ENCODE data around the gene AMZ2.
"Not testable (repeated sequence)": the region's sequence is repeated elsewhere in the genome, so short reads cannot be mapped to it uniquely, and the experiment has no call there.

AMZ2 gene

GRCh38 chr17:68222606-68223005, 25.2 kb upstream of the AMZ2 start:
- no peaks in the 10 kb centered on the region for H3K9me3 ChIP-seq (ENCODE audit: control insufficient read depth in 2 of 2, low read length in 2 of 2)
- H3K9ac ChIP-seq (ENCODE audit: low read length in 2 of 2) = no peak overlapping the region
- no peak overlapping the region for H3K27ac ChIP-seq (ENCODE audit: low read length)
- no peaks in the 10 kb centered on the region for H3K4me1 ChIP-seq (ENCODE audit: control insufficient read depth, insufficient read depth, low read length)
- H3K4me3 ChIP-seq (ENCODE audit: low read length in 2 of 2) = no peak overlapping the region
- no peaks in the 10 kb centered on the region for H3K27me3 ChIP-seq (ENCODE audit: control insufficient read depth in 1 of 2, insufficient read depth in 2 of 2, low read length in 2 of 2)
- no peaks in the 10 kb centered on the region for H3K36me3 ChIP-seq (ENCODE audit: control insufficient read depth in 2 of 2, insufficient read depth in 2 of 2, low read length in 2 of 2)

DNA sequence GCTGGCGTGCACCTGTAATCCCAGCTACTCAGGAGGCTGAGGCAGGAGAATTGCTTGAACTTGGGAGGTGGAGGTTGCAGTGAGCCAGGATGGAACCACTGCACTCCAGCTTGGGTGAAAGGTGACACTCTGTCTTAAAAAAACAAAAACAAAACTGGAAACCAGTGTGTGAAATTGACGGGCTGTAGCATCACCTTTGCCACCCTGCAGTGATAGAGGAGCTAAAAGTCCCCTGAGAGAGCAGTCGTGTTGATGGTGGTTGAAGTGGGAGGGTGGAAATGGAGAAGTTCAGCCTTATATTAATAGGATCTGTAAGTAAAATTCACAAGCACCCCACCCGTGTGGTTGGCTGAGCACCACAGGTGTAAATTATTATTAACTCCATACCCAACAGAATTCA, 22.8 kb upstream of the AMZ2 start:
- H3K9me3 ChIP-seq (ENCODE audit: control insufficient read depth in 2 of 2, low read length in 2 of 2); H3K9ac ChIP-seq (ENCODE audit: low read length in 2 of 2); H3K27me3 ChIP-seq (ENCODE audit: control insufficient read depth in 1 of 2, insufficient read depth in 2 of 2, low read length in 2 of 2); H3K4me1 ChIP-seq (ENCODE audit: control insufficient read depth, insufficient read depth, low read length); H3K27ac ChIP-seq (ENCODE audit: low read length); H3K36me3 ChIP-seq (ENCODE audit: control insufficient read depth in 2 of 2, insufficient read depth in 2 of 2, low read length in 2 of 2); H3K4me3 ChIP-seq (ENCODE audit: low read length in 2 of 2): not testable (repeated sequence)

DNA sequence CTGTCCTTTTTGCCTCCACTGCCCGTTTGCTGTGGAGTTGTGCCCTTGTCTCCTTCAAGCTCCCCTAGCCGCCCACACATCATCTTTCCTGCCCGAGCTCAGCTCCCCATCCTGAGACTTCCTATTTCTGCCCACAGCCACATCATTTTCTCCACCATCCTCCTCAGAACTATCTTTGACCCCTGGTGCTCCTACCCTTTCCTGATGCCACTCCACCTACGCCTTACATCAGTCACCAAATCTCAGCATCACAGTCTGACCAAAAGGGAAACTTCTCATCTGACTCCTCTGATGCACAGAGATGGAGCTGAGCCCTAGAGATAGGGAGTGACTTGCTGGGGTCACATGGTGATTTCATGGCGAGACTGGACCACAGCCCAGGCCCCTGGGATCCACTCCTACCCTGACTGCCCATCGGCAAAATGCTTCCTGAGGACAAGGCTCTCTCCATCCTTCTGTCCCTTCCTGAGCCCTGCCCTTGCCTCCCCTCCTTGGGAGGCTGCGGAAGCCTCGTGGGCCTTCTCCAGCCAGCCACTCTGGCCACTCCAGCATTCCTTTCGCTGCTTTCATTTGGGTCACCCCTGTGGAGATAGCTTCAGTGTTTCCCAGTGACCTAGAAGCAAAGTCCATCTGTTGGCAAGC, 19.7 kb upstream of the AMZ2 start:
- H3K9ac ChIP-seq (ENCODE audit: low read length in 2 of 2); H3K4me1 ChIP-seq (ENCODE audit: control insufficient read depth, insufficient read depth, low read length); H3K4me3 ChIP-seq (ENCODE audit: low read length in 2 of 2); H3K27ac ChIP-seq (ENCODE audit: low read length); H3K36me3 ChIP-seq (ENCODE audit: control insufficient read depth in 2 of 2, insufficient read depth in 2 of 2, low read length in 2 of 2); H3K9me3 ChIP-seq (ENCODE audit: control insufficient read depth in 2 of 2, low read length in 2 of 2); H3K27me3 ChIP-seq (ENCODE audit: control insufficient read depth in 1 of 2, insufficient read depth in 2 of 2, low read length in 2 of 2): not testable (repeated sequence)

DNA sequence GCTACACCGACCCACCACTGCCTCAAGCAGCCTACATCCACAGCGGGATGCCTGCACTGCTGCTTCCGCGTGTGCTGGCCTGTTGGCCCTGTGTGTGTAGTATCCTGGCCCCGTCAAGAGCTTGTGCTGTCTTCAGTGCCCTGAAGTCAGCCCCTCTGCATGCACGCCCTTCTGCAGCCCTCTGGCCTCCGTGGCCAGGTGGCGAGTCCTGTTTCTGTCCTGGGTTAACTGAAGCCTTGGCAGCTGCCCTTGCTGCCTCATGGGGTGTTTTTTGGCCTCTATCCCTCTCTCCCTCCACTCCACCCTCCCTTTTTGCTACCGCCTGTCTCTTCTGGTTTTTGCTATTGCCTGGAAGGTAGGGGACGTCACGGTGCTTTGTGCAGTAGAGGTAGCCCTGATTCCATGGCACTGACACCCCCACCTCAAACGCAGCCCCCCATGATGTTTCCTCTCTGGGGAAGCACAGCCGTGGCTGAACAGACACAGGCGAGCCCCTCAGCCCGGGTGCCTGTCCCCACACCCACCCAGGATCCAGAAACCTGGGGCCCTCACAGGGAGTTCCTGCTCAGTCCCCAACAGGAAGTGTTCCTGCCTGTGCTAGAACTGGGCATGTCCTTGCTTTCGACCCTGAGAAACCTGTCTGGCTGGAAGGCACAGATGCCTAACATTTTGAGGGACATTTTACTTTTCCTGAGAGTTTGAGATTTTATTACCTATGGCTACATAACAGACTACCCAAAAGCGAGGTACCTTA, 18.8 kb upstream of the AMZ2 start:
- peaks cover 4% of the 10 kb centered on the region for H3K4me1 ChIP-seq (ENCODE audit: control insufficient read depth, insufficient read depth, low read length)

GRCh38 chr17:68229619-68230018, 18.2 kb upstream of the AMZ2 start:
- Histone ChIP-seq H3K9ac (ENCODE audit: low read length in 2 of 2) (no peak overlapping the region), H3K4me1 (ENCODE audit: control insufficient read depth, insufficient read depth, low read length) (peaks cover 4% of the 10 kb centered on the region), H3K9me3 (ENCODE audit: control insufficient read depth in 2 of 2, low read length in 2 of 2) (no peaks in the 10 kb centered on the region), H3K4me3 (ENCODE audit: low read length in 2 of 2) (no peak overlapping the region), H3K27ac (ENCODE audit: low read length) (no peak overlapping the region), H3K27me3 (ENCODE audit: control insufficient read depth in 1 of 2, insufficient read depth in 2 of 2, low read length in 2 of 2) (no peaks in the 10 kb centered on the region), H3K36me3 (ENCODE audit: control insufficient read depth in 2 of 2, insufficient read depth in 2 of 2, low read length in 2 of 2) (no peaks in the 10 kb centered on the region)

More for the DNA sequence above, 18.8 kb upstream of the AMZ2 start:
- Histone ChIP-seq H3K27me3 (ENCODE audit: control insufficient read depth in 1 of 2, insufficient read depth in 2 of 2, low read length in 2 of 2) (no peaks in the 10 kb centered on the region), H3K27ac (ENCODE audit: low read length) (no peak overlapping the region), H3K9me3 (ENCODE audit: control insufficient read depth in 2 of 2, low read length in 2 of 2) (no peaks in the 10 kb centered on the region), H3K36me3 (ENCODE audit: control insufficient read depth in 2 of 2, insufficient read depth in 2 of 2, low read length in 2 of 2) (no peaks in the 10 kb centered on the region), H3K9ac (ENCODE audit: low read length in 2 of 2) (no peak overlapping the region), H3K4me3 (ENCODE audit: low read length in 2 of 2) (no peak overlapping the region)

GRCh38 chr17:68231131-68231530, 16.7 kb upstream of the AMZ2 start:
- H3K9ac ChIP-seq (ENCODE audit: low read length in 2 of 2); H3K27me3 ChIP-seq (ENCODE audit: control insufficient read depth in 1 of 2, insufficient read depth in 2 of 2, low read length in 2 of 2); H3K4me3 ChIP-seq (ENCODE audit: low read length in 2 of 2); H3K36me3 ChIP-seq (ENCODE audit: control insufficient read depth in 2 of 2, insufficient read depth in 2 of 2, low read length in 2 of 2); H3K4me1 ChIP-seq (ENCODE audit: control insufficient read depth, insufficient read depth, low read length); H3K27ac ChIP-seq (ENCODE audit: low read length); H3K9me3 ChIP-seq (ENCODE audit: control insufficient read depth in 2 of 2, low read length in 2 of 2): not testable (repeated sequence)

- no peaks in the 10 kb centered on the region for H3K27me3 ChIP-seq (ENCODE audit: control insufficient read depth in 1 of 2, insufficient read depth in 2 of 2, low read length in 2 of 2)
- no peaks in the 10 kb centered on the region for H3K9me3 ChIP-seq (ENCODE audit: control insufficient read depth in 2 of 2, low read length in 2 of 2)
- H3K27ac ChIP-seq (ENCODE audit: low read length) = no peak overlapping the region
- H3K4me1 ChIP-seq (ENCODE audit: control insufficient read depth, insufficient read depth, low read length) = peaks cover 4% of the 10 kb centered on the region
- no peak overlapping the region for H3K4me3 ChIP-seq (ENCODE audit: low read length in 2 of 2)
- H3K9ac ChIP-seq (ENCODE audit: low read length in 2 of 2) = no peak overlapping the region
- no peaks in the 10 kb centered on the region for H3K36me3 ChIP-seq (ENCODE audit: control insufficient read depth in 2 of 2, insufficient read depth in 2 of 2, low read length in 2 of 2)
Observed at GRCh38 chr17:68231541-68231940, 16.3 kb upstream of the AMZ2 start.

- H3K27ac ChIP-seq (ENCODE audit: low read length); H3K9ac ChIP-seq (ENCODE audit: low read length in 2 of 2); H3K4me3 ChIP-seq (ENCODE audit: low read length in 2 of 2); H3K9me3 ChIP-seq (ENCODE audit: control insufficient read depth in 2 of 2, low read length in 2 of 2); H3K4me1 ChIP-seq (ENCODE audit: control insufficient read depth, insufficient read depth, low read length); H3K36me3 ChIP-seq (ENCODE audit: control insufficient read depth in 2 of 2, insufficient read depth in 2 of 2, low read length in 2 of 2); H3K27me3 ChIP-seq (ENCODE audit: control insufficient read depth in 1 of 2, insufficient read depth in 2 of 2, low read length in 2 of 2): not testable (repeated sequence)
Observed at GRCh38 chr17:68232741-68233140, 15.1 kb upstream of the AMZ2 start.

DNA sequence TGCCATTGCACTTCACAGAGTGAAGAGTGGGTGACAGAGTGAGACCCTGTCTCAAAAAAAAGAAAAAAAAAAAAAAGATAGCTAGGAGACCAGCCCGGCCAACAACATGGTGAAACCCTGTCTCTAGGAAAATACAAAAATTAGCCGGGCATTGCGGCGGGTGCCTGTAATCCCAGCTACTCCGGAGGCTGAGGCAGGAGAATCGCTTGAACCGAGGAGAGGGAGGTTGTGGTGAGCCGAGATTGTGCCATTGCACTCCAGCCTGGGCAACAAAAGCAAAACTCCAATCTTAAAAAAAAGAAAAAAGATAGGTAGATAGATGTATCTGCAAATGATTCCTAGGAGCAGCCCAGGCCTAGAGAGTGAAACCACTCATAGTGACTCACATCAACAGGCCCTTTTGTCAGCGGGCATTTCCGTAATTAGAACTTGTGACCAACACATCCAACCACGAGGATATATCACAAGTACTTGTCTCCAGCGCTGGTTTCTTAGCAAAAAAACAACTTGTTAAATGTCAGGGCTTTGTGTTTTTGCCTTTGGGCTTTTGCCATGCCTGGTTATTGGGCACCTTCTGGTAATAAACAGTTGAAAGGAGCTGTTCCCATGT, 13.0 kb upstream of the AMZ2 start:
- not testable (repeated sequence) for H3K4me3 ChIP-seq (ENCODE audit: low read length in 2 of 2); H3K27me3 ChIP-seq (ENCODE audit: control insufficient read depth in 1 of 2, insufficient read depth in 2 of 2, low read length in 2 of 2); H3K27ac ChIP-seq (ENCODE audit: low read length); H3K36me3 ChIP-seq (ENCODE audit: control insufficient read depth in 2 of 2, insufficient read depth in 2 of 2, low read length in 2 of 2); H3K9me3 ChIP-seq (ENCODE audit: control insufficient read depth in 2 of 2, low read length in 2 of 2); H3K4me1 ChIP-seq (ENCODE audit: control insufficient read depth, insufficient read depth, low read length); H3K9ac ChIP-seq (ENCODE audit: low read length in 2 of 2)

- not testable (repeated sequence) for H3K27ac ChIP-seq (ENCODE audit: low read length); H3K27me3 ChIP-seq (ENCODE audit: control insufficient read depth in 1 of 2, insufficient read depth in 2 of 2, low read length in 2 of 2); H3K4me3 ChIP-seq (ENCODE audit: low read length in 2 of 2); H3K36me3 ChIP-seq (ENCODE audit: control insufficient read depth in 2 of 2, insufficient read depth in 2 of 2, low read length in 2 of 2); H3K9me3 ChIP-seq (ENCODE audit: control insufficient read depth in 2 of 2, low read length in 2 of 2); H3K9ac ChIP-seq (ENCODE audit: low read length in 2 of 2); H3K4me1 ChIP-seq (ENCODE audit: control insufficient read depth, insufficient read depth, low read length)
Observed at GRCh38 chr17:68235336-68235791, 12.5 kb upstream of the AMZ2 start.

Measured in stomach smooth muscle (tissue), 2 donors.